K562 (cell line): ENCODE data around the gene CST5.
"Not testable (repeated sequence)": the region's sequence is repeated elsewhere in the genome, so short reads cannot be mapped to it uniquely, and the experiment has no call there.

Source experiments
- EZH2 ChIP-seq: IDR thresholded peaks from 2 replicates; pipeline ENCODE4 v1.6.1; 2012; ENCODE audit warnings: low read depth, mild to moderate bottlenecking, inconsistent platforms, low read length, borderline replicate concordance
- FOSL1 ChIP-seq: fragments of 200-800 bp; sonication (Bioruptor generic); conservative IDR thresholded peaks from 2 replicates; pipeline ENCODE4 v1.6.1; 2016; ENCODE audit warnings: missing genetic modification characterization, missing compliant biosample characterization
- OTX1 ChIP-seq: fragments of 450-650 bp; formaldehyde crosslinking; IDR thresholded peaks from 2 replicates; pipeline ENCODE4 v1.4.0; 2022; ENCODE audit warnings: mild to moderate bottlenecking
- POLR2A ChIP-seq: fragments of 450-650 bp; conservative IDR thresholded peaks from 2 replicates; pipeline ENCODE4 v1.6.1; 2016
- POLR2B ChIP-seq: fragments of 450-650 bp; IDR thresholded peaks from 2 replicates; pipeline ENCODE4 v1.6.1; 2018; ENCODE audit warnings: low read depth; ENCODE audit not compliant: partially characterized antibody
- POU5F1 ChIP-seq: fragments of 150-350 bp; IDR thresholded peaks from 2 replicates; pipeline ENCODE4 v1.6.1; 2014; ENCODE audit warnings: borderline replicate concordance, low read length, low read depth, mild to moderate bottlenecking; ENCODE audit not compliant: partially characterized antibody
- RBBP5 ChIP-seq: fragments of 200-600 bp; sonication (generic); IDR thresholded peaks from 2 replicates; pipeline ENCODE4 v1.6.1; 2012; ENCODE audit warnings: borderline replicate concordance, mild to moderate bottlenecking, low read length, control low read depth, inconsistent platforms; ENCODE audit not compliant: insufficient read depth, poor library complexity, severe bottlenecking
- SMAD4 ChIP-seq: fragments of 250-450 bp; sonication (Bioruptor Pico); conservative IDR thresholded peaks from 2 replicates; pipeline ENCODE4 v1.8.0; 2021; ENCODE audit warnings: inconsistent platforms, mild to moderate bottlenecking, moderate library complexity
- SMARCE1 ChIP-seq: fragments of 450-650 bp; IDR thresholded peaks from 2 replicates; pipeline ENCODE4 v1.7.1; 2016; ENCODE audit warnings: mild to moderate bottlenecking
- ZNF347 ChIP-seq: fragments of 450-650 bp; formaldehyde crosslinking; IDR thresholded peaks from 2 replicates; pipeline ENCODE4 v1.4.0; 2020; ENCODE audit warnings: low read depth, mild to moderate bottlenecking, moderate library complexity
- TF ChIP-seq, protein P1 (sequence below), 2 experiments: fragments of 450-650 bp in 1 of 2; sonication (generic) in 1 of 2; formaldehyde crosslinking in 1 of 2; IDR thresholded peaks in 1 of 2; conservative IDR thresholded peaks in 1 of 2; 2 replicates each; pipeline versions ENCODE4 v1.6.1 to v1.8.1; 2016 to 2023; ENCODE audit warnings: mild to moderate bottlenecking in 2 of 2, moderate library complexity in 2 of 2, inconsistent platforms in 1 of 2, missing genetic modification reagents in 1 of 2

DNA sequence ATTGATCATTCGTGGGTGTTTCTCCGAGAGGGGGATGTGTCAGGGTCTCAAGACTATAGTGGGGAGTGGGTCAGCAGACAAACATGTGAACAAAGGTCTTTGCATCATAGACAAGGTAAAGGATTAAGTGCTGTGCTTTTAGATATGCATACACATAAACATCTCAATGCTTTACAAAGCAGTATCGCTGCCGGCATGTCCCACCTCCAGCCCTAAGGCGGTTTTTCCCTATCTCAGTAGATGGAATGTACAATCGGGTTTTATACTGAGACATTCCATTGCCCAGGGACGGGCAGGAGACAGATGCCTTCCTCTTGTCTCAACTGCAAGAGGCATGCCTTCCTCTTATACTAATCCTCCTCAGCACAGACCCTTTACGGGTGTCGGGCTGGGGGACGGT lies 18.8 kb downstream of the CST5 start:
- TF ChIP-seq ZNF347 (CRISPR knock-in tag); POLR2B; SMARCE1; POLR2A; EZH2; POU5F1; RBBP5; FOSL1 (tag); OTX1 (CRISPR knock-in tag); SMAD4 (CRISPR knock-in tag): not testable (repeated sequence)
- TF ChIP-seq, protein P1, sequence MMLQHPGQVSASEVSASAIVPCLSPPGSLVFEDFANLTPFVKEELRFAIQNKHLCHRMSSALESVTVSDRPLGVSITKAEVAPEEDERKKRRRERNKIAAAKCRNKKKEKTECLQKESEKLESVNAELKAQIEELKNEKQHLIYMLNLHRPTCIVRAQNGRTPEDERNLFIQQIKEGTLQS (IDR thresholded peaks at IDR 0.05), result not testable (repeated sequence)
- TF ChIP-seq, protein P1 (CRISPR knock-in tag; conservative IDR thresholded peaks at IDR 0.05), result not testable (repeated sequence)
